BJ (cell line): ENCODE results near the gene PDE4D. TPM values are rescaled to one million over a fixed set of nuclear protein-coding genes. Genes with fewer than 3 reads are reported as not detected.

Experiments used
- CTCF ChIA-PET: fragments of 350-600 bp; formaldehyde crosslinking; extraction: SDS; loops from one replicate; lab custom pipeline; 2021; ENCODE audit warnings: antibody characterized with exemption, inconsistent platforms; lab: Yijun Ruan, JAX
- POLR2A ChIA-PET: fragments of 300-600 bp; sonication (Branson Sonifier 250); formaldehyde crosslinking; extraction: SDS; loops from one replicate; lab custom pipeline; 2021; ENCODE audit warnings: antibody characterized with exemption; lab: Charles Lee
- DNase-seq: peaks from one replicate; pipeline ENCODE4 v3.0.0-alpha.2; 2011; ENCODE audit warnings: low read depth
- H3K27me3 ChIP-seq: 2 replicates; pipeline ENCODE4 v1.6.0; 2011; ENCODE audit warnings: low read length; ENCODE audit not compliant: control insufficient read depth, insufficient read depth
- H3K36me3 ChIP-seq: 2 replicates; pipeline ENCODE4 v1.5.1; 2011; ENCODE audit warnings: low read length; ENCODE audit not compliant: control insufficient read depth, insufficient read depth
- H3K4me3 ChIP-seq: 2 replicates; pipeline ENCODE4 v1.5.1; 2011; ENCODE audit warnings: low read depth, mild to moderate bottlenecking, control low read depth, low read length
- CTCF ChIP-seq: IDR thresholded peaks from 2 replicates; pipeline ENCODE4 v1.5.1; 2011; ENCODE audit warnings: low read depth, mild to moderate bottlenecking, control low read depth, inconsistent platforms, low read length, moderate library complexity; ENCODE audit not compliant: insufficient read depth
- polyA plus RNA-seq: library from polyadenylated mRNA; depleted of rRNA; stranded (reverse); fragments of >200 nt; gene quantifications from 2 replicates; pipeline ENCODE4 v1.2.3, GENCODE V29; 2011

Gene PDE4D
- polyA plus RNA-seq, 1 experiment, result 2.8 TPM

GRCh38 chr5:59716966-59717500 is 176.5 kb downstream of the PDE4D start:
- CTCF ChIA-PET, result no interaction called here
- POLR2A ChIA-PET, result no interaction called here
- TF ChIP-seq CTCF, result no peak

DNA sequence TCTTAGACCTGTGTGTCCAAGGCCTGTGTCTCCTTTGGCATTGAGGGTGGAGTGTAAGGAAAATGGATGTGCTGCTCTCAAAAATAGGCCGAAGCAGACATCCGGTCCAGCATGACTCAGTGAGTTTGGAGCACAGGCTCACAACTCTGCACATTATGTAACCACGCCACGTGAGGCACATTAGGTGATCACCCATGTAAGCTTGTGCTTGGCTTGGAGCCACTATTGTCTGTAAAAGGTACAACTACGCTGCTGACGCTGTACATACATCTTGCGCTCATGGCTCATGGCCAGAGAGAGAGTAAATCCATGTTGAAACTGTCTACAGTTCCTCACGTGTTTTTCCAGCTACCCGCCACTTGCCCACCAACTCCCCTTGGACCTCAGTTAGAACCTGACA is 177.5 kb downstream of the PDE4D start:
- POLR2A ChIA-PET, result no interaction called here
- no peaks in the 10 kb centered on the region for H3K27me3 ChIP-seq
- no peak for DNase-seq
- TF ChIP-seq CTCF, result no peak
- no peaks in the 10 kb centered on the region for H3K36me3 ChIP-seq
- CTCF ChIA-PET, result no interaction called here
- no peak overlapping the region for H3K4me3 ChIP-seq

More at GRCh38 chr5:59716966-59717500, 176.5 kb downstream of the PDE4D start:
- Histone ChIP-seq H3K27me3 (no peaks in the 10 kb centered on the region), H3K4me3 (no peak overlapping the region), H3K36me3 (no peaks in the 10 kb centered on the region)
- DNase-seq, result no peak

GRCh38 chr5:59715228-59715627 is 178.3 kb downstream of the PDE4D start:
- CTCF ChIA-PET, result no interaction called here
- Histone ChIP-seq H3K27me3 (no peaks in the 10 kb centered on the region), H3K4me3 (no peak overlapping the region), H3K36me3 (no peaks in the 10 kb centered on the region)
- no peak for TF ChIP-seq CTCF
- POLR2A ChIA-PET, result no interaction called here
- no peak for DNase-seq

- CTCF ChIA-PET, result no interaction called here
- no peak for DNase-seq
- POLR2A ChIA-PET, result no interaction called here
- no peaks in the 10 kb centered on the region for H3K27me3 ChIP-seq
- H3K36me3 ChIP-seq, result no peaks in the 10 kb centered on the region
- no peak overlapping the region for H3K4me3 ChIP-seq
- no peak for TF ChIP-seq CTCF
Observed at GRCh38 chr5:59713498-59713844, 180.1 kb downstream of the PDE4D start.

DNA sequence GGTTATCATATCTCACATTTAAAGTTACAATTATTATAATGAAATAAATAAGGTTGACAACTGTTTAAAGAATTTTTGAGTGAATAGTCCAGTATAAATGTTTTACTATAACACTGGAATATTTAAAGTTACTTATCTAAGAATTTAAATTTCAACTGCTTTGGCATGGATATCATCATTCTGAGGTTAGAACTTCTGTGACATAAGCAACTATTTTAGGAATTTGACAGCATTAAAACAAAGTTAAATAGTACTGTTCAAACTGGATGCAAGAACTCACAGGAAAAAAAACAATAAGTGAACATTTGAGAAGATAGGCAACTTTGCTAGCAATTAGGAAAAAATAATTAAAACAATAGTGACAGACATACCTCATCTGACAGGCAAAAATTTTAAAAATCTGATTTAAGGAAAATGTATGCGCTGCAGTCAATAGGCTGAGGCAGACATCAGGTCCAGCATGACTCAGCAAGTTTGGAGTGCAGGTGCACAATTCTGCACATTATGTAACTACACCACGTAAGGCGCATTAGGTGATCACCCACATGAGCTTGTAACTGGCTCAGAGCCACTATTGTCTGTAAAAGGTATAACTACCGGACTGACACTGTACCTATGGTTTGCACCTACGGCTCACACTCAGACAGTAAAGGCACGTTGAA is 180.6 kb downstream of the PDE4D start:
- Histone ChIP-seq H3K36me3 (no peaks in the 10 kb centered on the region), H3K4me3 (no peak overlapping the region), H3K27me3 (no peaks in the 10 kb centered on the region)
- ChIA-PET CTCF (no interaction called here), POLR2A (no interaction called here)
- DNase-seq, result no peak
- no peak for TF ChIP-seq CTCF
